HCT116 (cell line): Measurements from ENCODE around the gene ASAP2.

Source experiments
- CTCF ChIP-seq, 3 experiments: fragments of 200-600 bp in 1 of 3; sonication (generic) in 1 of 3; IDR thresholded peaks in 2 of 3; conservative IDR thresholded peaks in 1 of 3; 2 replicates each; pipeline ENCODE4 v1.5.1; 2012 to 2017; ENCODE audit warnings: low read depth in 2 of 3, low read length in 2 of 3, antibody characterized with exemption in 1 of 3, borderline replicate concordance in 1 of 3, control low read depth in 1 of 3, mild to moderate bottlenecking in 1 of 3, mixed read lengths in 1 of 3, mixed run types in 1 of 3, moderate library complexity in 1 of 3; ENCODE audit not compliant: insufficient read depth in 1 of 3
- EZH2 ChIP-seq: fragments of 200-600 bp; sonication (generic); IDR thresholded peaks from 2 replicates; pipeline ENCODE4 v1.6.1; 2017; ENCODE audit warnings: antibody characterized with exemption, mixed run types
- MAX ChIP-seq: IDR thresholded peaks from 2 replicates; pipeline ENCODE4 v1.6.1; 2012
- POLR2A ChIP-seq: IDR thresholded peaks from 2 replicates; pipeline ENCODE4 v1.7.0; 2011; ENCODE audit warnings: borderline replicate concordance; ENCODE audit not compliant: insufficient read depth, insufficient read length; ENCODE audit errors: extremely low read depth
- POLR2AphosphoS5 ChIP-seq: IDR thresholded peaks from 2 replicates; pipeline ENCODE4 v1.6.1; 2011; ENCODE audit warnings: mild to moderate bottlenecking, low read depth, low read length, moderate library complexity
- REST ChIP-seq: IDR thresholded peaks from 2 replicates; pipeline ENCODE4 v1.6.1; 2012; ENCODE audit warnings: low read depth
- SIN3A ChIP-seq: IDR thresholded peaks from 2 replicates; pipeline ENCODE4 v1.6.1; 2012; ENCODE audit warnings: low read depth
- TCF7L2 ChIP-seq: IDR thresholded peaks from 2 replicates; pipeline ENCODE4 v1.7.0; 2011; ENCODE audit warnings: borderline replicate concordance, inconsistent platforms; ENCODE audit not compliant: insufficient read depth, insufficient read length; ENCODE audit errors: extremely low read depth
- TF ChIP-seq, protein P1 (sequence below): IDR thresholded peaks from 2 replicates; pipeline ENCODE4 v1.6.1; 2012

- TF ChIP-seq CTCF (IDR thresholded peaks at IDR 0.05 in 2 of 3, conservative IDR thresholded peaks at IDR 0.05 in 1 of 3; ENCODE audit: borderline replicate concordance in 1 of 3, insufficient read depth in 1 of 3, low read depth in 2 of 3, low read length in 2 of 3) (no peak), POLR2AphosphoS5 (no peak), POLR2A (no peak), EZH2 (no peak), REST (no peak), MAX (no peak), TCF7L2 (no peak), SIN3A (no peak)
- TF ChIP-seq, protein P1, sequence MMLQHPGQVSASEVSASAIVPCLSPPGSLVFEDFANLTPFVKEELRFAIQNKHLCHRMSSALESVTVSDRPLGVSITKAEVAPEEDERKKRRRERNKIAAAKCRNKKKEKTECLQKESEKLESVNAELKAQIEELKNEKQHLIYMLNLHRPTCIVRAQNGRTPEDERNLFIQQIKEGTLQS = no peak
These were observed 212.9 kb downstream of the ASAP2 start for GRCh38 chr2:9419541-9419940.
